Mesenchymal stem cell (in vitro differentiated cells and primary cell): ENCODE measurements around the gene PTPRG.

Experiments
- DNase-seq: peaks from one replicate; pipeline ENCODE4 v3.0.0-alpha.2; 2013
- H2AFZ ChIP-seq: one replicate; pipeline ENCODE4 v1.6.1; 2013; ENCODE audit warnings: low read depth, mild to moderate bottlenecking, control low read depth, inconsistent platforms, low read length, moderate library complexity
- H2AK5ac ChIP-seq: 2 replicates; pipeline ENCODE4 v1.6.1; 2013; ENCODE audit warnings: low read length, moderate library complexity, mild to moderate bottlenecking, inconsistent platforms; ENCODE audit not compliant: severe bottlenecking
- H2BK120ac ChIP-seq: one replicate; pipeline ENCODE4 v1.6.1; 2013; ENCODE audit warnings: low read depth, mild to moderate bottlenecking, inconsistent platforms, low read length, moderate library complexity
- H2BK12ac ChIP-seq, 2 experiments: one replicate each; pipeline ENCODE4 v1.6.1; 2013; ENCODE audit warnings: inconsistent platforms in 2 of 2, low read length in 2 of 2, mild to moderate bottlenecking in 2 of 2, moderate library complexity in 2 of 2, control low read depth in 1 of 2
- H2BK15ac ChIP-seq: one replicate; pipeline ENCODE4 v1.6.1; 2013; ENCODE audit warnings: mild to moderate bottlenecking, low read depth, inconsistent platforms; ENCODE audit not compliant: poor library complexity, severe bottlenecking
- H2BK5ac ChIP-seq: 2 replicates; pipeline ENCODE4 v1.6.1; 2013; ENCODE audit warnings: low read depth, mild to moderate bottlenecking, low read length, control low read depth, inconsistent platforms; ENCODE audit not compliant: poor library complexity, severe bottlenecking
- H3K14ac ChIP-seq, 2 experiments: one replicate each; pipeline ENCODE4 v1.6.1; 2013; ENCODE audit warnings: inconsistent platforms in 2 of 2, low read length in 2 of 2, control low read depth in 1 of 2, mild to moderate bottlenecking in 1 of 2, moderate library complexity in 1 of 2
- H3K18ac ChIP-seq, 2 experiments: one replicate each; pipeline ENCODE4 v1.6.1; 2013; ENCODE audit warnings: inconsistent platforms in 2 of 2, low read length in 2 of 2, control low read depth in 1 of 2, low read depth in 1 of 2, mild to moderate bottlenecking in 1 of 2
- H3K23ac ChIP-seq, 2 experiments: one replicate each; pipeline ENCODE4 v1.6.1; 2013; ENCODE audit warnings: inconsistent platforms in 2 of 2, low read length in 2 of 2, mild to moderate bottlenecking in 2 of 2, moderate library complexity in 2 of 2, control low read depth in 1 of 2
- H3K27ac ChIP-seq: 2 replicates; pipeline ENCODE4 v1.5.1; 2013; ENCODE audit warnings: mild to moderate bottlenecking, moderate library complexity, low read length, control low read depth, inconsistent platforms; ENCODE audit not compliant: poor library complexity, severe bottlenecking
- H3K27me3 ChIP-seq, 2 experiments: 2 replicates each; pipeline versions ENCODE4 v1.6.1 to v1.7.0; 2013; ENCODE audit warnings: low read length in 2 of 2, mild to moderate bottlenecking in 2 of 2, moderate library complexity in 2 of 2, control low read depth in 1 of 2, inconsistent platforms in 1 of 2; ENCODE audit not compliant: control insufficient read depth in 1 of 2, insufficient read depth in 1 of 2
- H3K36me3 ChIP-seq, 2 experiments: 2 replicates each; pipeline versions ENCODE4 v1.6.1 to v1.7.0; 2013; ENCODE audit warnings: low read length in 2 of 2, control low read depth in 1 of 2, inconsistent platforms in 1 of 2, low read depth in 1 of 2, mild to moderate bottlenecking in 1 of 2; ENCODE audit not compliant: insufficient read depth in 2 of 2, control insufficient read depth in 1 of 2
- H3K4ac ChIP-seq, 2 experiments: one replicate each; pipeline ENCODE4 v1.6.1; 2013; ENCODE audit warnings: inconsistent platforms in 2 of 2, low read length in 2 of 2, mild to moderate bottlenecking in 2 of 2, moderate library complexity in 2 of 2, control low read depth in 1 of 2, low read depth in 1 of 2
- H3K4me1 ChIP-seq: 2 replicates; pipeline ENCODE4 v1.6.1; 2013; ENCODE audit warnings: low read depth, low read length, control low read depth; ENCODE audit not compliant: control insufficient read depth, insufficient read depth
- H3K4me2 ChIP-seq: 2 replicates; pipeline ENCODE4 v1.6.1; 2013; ENCODE audit warnings: low read length, mild to moderate bottlenecking, inconsistent platforms; ENCODE audit not compliant: poor library complexity, severe bottlenecking
- H3K4me3 ChIP-seq, 2 experiments: 2 replicates each; pipeline versions ENCODE4 v1.5.1 to v1.7.0; 2013; ENCODE audit warnings: low read length in 2 of 2, mild to moderate bottlenecking in 2 of 2, control low read depth in 1 of 2, low read depth in 1 of 2; ENCODE audit not compliant: insufficient read depth in 1 of 2
- H3K79me1 ChIP-seq: replicated peaks from 2 replicates; pipeline ENCODE4 v1.6.1; 2013; ENCODE audit warnings: mild to moderate bottlenecking, control low read depth, low read length, inconsistent platforms; ENCODE audit not compliant: poor library complexity, severe bottlenecking
- H3K9ac ChIP-seq: 2 replicates; pipeline ENCODE4 v1.7.0; 2013; ENCODE audit warnings: mild to moderate bottlenecking, low read length, moderate library complexity
- H3K9me3 ChIP-seq: 2 replicates; pipeline ENCODE4 v1.7.0; 2013; ENCODE audit warnings: mild to moderate bottlenecking, low read length; ENCODE audit not compliant: control insufficient read depth
- H4K8ac ChIP-seq: one replicate; pipeline ENCODE4 v1.6.1; 2013; ENCODE audit warnings: inconsistent platforms, mild to moderate bottlenecking, low read length, moderate library complexity
- H4K91ac ChIP-seq: one replicate; pipeline ENCODE4 v1.6.1; 2013; ENCODE audit warnings: mild to moderate bottlenecking, low read length, inconsistent platforms
- WGBS: methylation state at CpG from one replicate; pipeline ENCODE4 v1.1.7; 2013; ENCODE audit warnings: mixed read lengths; 5-methylcytosine and 5-hydroxymethylcytosine counted together

PTPRG gene

DNA sequence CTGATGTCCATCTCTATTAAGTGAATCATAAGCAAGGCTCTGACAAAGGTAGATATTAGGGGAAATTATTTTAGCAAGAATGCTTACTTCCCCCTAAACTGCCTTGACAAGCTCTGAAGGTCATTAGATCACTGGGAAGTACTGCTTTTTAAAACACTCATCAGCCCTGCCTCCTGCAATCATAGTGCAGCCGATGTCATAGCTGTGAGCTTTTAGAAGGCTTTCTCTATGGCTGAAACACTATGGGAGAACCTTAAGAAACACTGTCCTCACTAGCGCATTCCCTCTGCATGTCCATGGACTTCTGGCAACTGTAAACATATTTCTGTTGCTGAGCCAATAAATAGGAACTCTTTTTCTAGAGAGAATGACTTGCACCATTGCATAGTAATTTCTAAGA is 38.7 kb upstream of the PTPRG start:
- no peak overlapping the region for H2BK5ac ChIP-seq
- no peak overlapping the region for H2BK12ac ChIP-seq
- no peak overlapping the region for H3K14ac ChIP-seq
- H3K4ac ChIP-seq: no peak overlapping the region
- no peak overlapping the region for H3K23ac ChIP-seq
- H4K91ac ChIP-seq: no peak overlapping the region
- H3K36me3 ChIP-seq: no peaks in the 10 kb centered on the region
- H3K9me3 ChIP-seq: no peaks in the 10 kb centered on the region
- no peak overlapping the region for H3K27ac ChIP-seq
- no peaks in the 10 kb centered on the region for H3K4me1 ChIP-seq
- no peak overlapping the region for H2AFZ ChIP-seq
- H3K4me2 ChIP-seq: no peak overlapping the region
- WGBS: 71% methylated on average over 1 of the region's 2 CpGs
- no peaks in the 10 kb centered on the region for H3K79me1 ChIP-seq
- no peak overlapping the region for H2BK15ac ChIP-seq
- H3K4me3 ChIP-seq: no peak overlapping the region
- H2AK5ac ChIP-seq: no peak overlapping the region
- no peak overlapping the region for H4K8ac ChIP-seq
- H3K27me3 ChIP-seq: no peaks in the 10 kb centered on the region
- no peak overlapping the region for H3K9ac ChIP-seq
- H2BK120ac ChIP-seq: no peak overlapping the region
- DNase-seq: no peak
- no peak overlapping the region for H3K18ac ChIP-seq

DNA sequence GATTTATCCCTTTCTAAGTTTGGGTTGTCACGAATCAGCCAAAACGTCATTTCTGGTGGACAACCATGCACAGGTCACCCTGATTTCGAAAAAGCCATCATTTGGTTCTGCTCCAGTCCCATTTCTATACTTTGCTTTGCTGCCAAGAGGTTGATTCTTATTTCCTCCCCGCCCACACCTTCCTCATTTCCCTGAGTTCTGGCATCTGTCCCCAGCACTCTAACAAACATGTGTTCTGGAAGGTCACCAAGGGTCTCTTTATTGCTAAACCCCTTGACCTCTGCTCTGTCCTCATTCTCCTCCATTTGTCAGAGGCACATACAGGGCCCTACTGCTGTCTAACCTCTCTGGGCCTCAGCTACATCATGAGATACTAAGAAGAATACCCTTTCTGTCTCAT is 36.4 kb upstream of the PTPRG start:
- Histone ChIP-seq H3K9me3 (no peaks in the 10 kb centered on the region), H3K27ac (no peak overlapping the region), H4K91ac (no peak overlapping the region), H3K23ac (no peak overlapping the region), H3K9ac (no peak overlapping the region), H3K18ac (no peak overlapping the region), H2BK15ac (no peak overlapping the region), H3K14ac (no peak overlapping the region), H3K27me3 (no peaks in the 10 kb centered on the region), H2BK12ac (no peak overlapping the region), H3K79me1 (no peaks in the 10 kb centered on the region), H3K4ac (no peak overlapping the region), H2BK5ac (no peak overlapping the region), H3K36me3 (no peaks in the 10 kb centered on the region), H2AK5ac (no peak overlapping the region), H3K4me2 (no peak overlapping the region), H2AFZ (no peak overlapping the region), H3K4me3 (no peak overlapping the region), H3K4me1 (no peaks in the 10 kb centered on the region), H4K8ac (no peak overlapping the region), H2BK120ac (no peak overlapping the region)
- DNase-seq: no peak
- WGBS: 46% methylated on average over 4 of the region's 4 CpGs

DNA sequence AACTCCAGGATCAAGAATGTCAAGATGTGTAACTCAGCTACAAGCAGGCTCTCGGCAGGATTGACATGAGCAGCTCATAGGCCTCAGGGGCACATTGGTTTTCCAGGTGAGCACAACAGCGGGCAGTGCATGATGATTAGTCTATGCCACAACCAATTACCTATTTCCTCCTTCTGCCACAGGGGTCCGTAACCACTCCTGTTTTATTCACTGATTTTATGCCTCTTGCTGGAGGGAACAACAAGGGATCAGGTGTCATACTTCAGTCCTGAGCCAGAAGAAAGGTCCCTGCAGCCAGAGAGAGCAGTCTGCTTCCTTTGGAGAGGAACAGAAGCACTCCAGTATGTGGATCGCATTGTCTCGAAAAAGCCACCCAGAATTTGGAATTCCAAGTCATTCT is 35.1 kb upstream of the PTPRG start:
- H2AK5ac ChIP-seq: no peak overlapping the region
- H2BK12ac ChIP-seq: no peak overlapping the region
- H3K14ac ChIP-seq: no peak overlapping the region
- H3K4me2 ChIP-seq: no peak overlapping the region
- H3K9me3 ChIP-seq: no peaks in the 10 kb centered on the region
- H3K18ac ChIP-seq: no peak overlapping the region
- 92% methylated on average over 5 of the region's 5 CpGs for WGBS
- H3K4ac ChIP-seq: no peak overlapping the region
- no peak overlapping the region for H4K91ac ChIP-seq
- DNase-seq: no peak
- no peak overlapping the region for H4K8ac ChIP-seq
- H3K27me3 ChIP-seq: no peaks in the 10 kb centered on the region
- H3K23ac ChIP-seq: no peak overlapping the region
- no peak overlapping the region for H2BK5ac ChIP-seq
- H3K79me1 ChIP-seq: no peaks in the 10 kb centered on the region
- no peak overlapping the region for H2BK120ac ChIP-seq
- H3K27ac ChIP-seq: no peak overlapping the region
- no peak overlapping the region for H3K9ac ChIP-seq
- H3K36me3 ChIP-seq: no peaks in the 10 kb centered on the region
- no peak overlapping the region for H3K4me3 ChIP-seq
- H2AFZ ChIP-seq: no peak overlapping the region
- H3K4me1 ChIP-seq: no peaks in the 10 kb centered on the region
- H2BK15ac ChIP-seq: no peak overlapping the region

DNA sequence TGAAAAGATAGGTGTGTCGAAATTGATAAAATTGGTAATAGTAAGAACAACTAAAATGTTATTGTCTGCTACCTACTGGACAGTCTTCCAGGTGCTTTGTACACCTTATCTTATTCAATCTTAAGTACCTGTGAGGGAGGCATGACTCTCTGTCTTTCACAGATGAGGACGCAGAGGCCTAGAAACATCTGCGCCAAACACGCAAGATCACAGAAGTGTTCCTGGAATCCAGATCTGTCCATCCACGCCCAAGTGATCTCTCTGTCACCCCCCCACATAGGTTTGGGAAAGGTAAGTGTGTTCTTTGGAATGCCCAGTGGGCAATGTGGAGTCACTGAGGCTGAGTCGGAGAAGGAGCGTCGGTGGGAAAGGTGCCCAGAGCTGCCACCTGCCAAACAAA is 34.4 kb upstream of the PTPRG start:
- H3K23ac ChIP-seq: no peak overlapping the region
- WGBS: 98% methylated on average over 7 of the region's 8 CpGs

More for the DNA sequence above, 34.4 kb upstream of the PTPRG start:
- DNase-seq: no peak
- Histone ChIP-seq H2BK15ac (no peak overlapping the region), H3K27ac (no peak overlapping the region), H2AFZ (no peak overlapping the region), H3K79me1 (no peaks in the 10 kb centered on the region), H4K91ac (no peak overlapping the region), H3K9me3 (no peaks in the 10 kb centered on the region), H3K9ac (no peak overlapping the region), H3K4me3 (no peak overlapping the region), H3K4me1 (no peaks in the 10 kb centered on the region), H2AK5ac (no peak overlapping the region), H3K36me3 (no peaks in the 10 kb centered on the region), H2BK5ac (no peak overlapping the region), H3K4me2 (no peak overlapping the region), H3K14ac (no peak overlapping the region), H2BK120ac (no peak overlapping the region), H2BK12ac (no peak overlapping the region), H4K8ac (no peak overlapping the region), H3K27me3 (no peaks in the 10 kb centered on the region), H3K18ac (no peak overlapping the region), H3K4ac (no peak overlapping the region)
